GM10847 (cell line): Measurements from ENCODE around the gene TBRG4.

ENCODE experiments used
- POLR2A ChIP-seq: IDR thresholded peaks from 2 replicates; pipeline ENCODE4 v1.6.1; 2011; ENCODE audit not compliant: insufficient read length; ENCODE audit errors: extremely low read depth

TBRG4 gene

DNA sequence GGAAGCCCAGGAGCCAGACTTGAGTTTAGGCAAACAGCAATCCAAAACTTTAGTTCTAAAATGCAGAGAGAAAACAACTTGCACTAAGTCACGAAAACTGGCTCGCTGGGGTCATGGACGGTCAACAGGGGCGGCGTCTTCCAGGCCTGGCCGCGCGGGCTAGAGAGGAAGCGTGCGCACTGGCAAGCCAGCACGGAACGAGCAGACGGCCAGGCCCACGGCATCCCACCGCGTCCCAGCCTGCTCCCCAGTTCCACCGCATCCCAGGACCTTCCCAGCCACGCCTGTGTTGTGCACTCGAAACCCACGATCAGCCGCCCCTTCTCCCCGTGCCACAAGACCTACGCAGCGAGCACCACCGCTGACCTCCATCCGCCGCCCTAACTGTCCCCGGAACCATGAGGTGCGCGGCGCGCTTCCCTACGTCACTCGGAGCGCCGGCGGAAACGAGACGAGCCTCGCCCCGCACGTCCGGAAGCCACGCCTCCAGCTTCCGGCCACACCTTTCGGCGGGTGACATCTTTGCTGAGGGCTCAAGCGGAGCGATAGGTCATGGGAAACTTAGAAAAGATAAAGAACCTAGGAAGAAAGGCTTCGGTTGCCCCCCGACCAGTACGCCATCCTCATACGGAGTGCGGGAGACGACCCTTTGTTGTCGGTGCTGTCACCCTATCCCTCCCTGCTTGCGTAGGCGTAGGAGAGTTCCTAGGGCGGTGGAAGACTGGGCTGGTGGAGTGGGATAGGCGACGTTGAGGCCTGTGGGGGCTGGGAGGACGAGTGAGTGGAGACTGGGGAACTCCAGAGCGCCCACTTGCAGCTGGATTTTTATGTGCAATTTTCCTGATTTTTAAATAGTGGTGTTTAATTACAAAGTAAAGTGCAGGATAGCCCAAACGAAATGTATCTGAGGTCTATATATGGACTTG, at the start of gene TBRG4:
TBRG4 (minus strand) TSS at position 400 of the 926 bp plus-strand sequence. CDS start 2,460 bp downstream, outside the sequence.
- peak; percentile 88 for TF ChIP-seq POLR2A

DNA sequence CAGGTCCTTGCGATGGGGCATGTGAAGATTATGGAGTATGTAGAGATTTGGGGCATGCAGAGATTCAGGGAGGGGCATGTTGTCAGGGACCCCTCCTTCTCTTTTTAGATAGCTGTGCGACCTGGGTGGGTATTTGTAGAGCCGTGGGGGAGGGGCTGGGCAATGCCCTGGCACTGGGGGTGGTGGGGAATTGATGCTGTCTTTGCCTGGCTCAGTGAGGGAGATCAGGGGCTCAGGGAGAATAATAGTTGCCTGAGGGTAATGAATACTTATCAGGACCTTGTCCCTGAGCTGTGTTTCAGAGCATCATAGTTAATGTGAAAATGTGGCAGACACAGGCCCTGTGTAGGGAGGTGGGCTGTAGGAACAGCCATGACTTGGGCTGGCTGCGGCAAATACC, 49.6 kb upstream of the TBRG4 start:
- no peak for TF ChIP-seq POLR2A

DNA sequence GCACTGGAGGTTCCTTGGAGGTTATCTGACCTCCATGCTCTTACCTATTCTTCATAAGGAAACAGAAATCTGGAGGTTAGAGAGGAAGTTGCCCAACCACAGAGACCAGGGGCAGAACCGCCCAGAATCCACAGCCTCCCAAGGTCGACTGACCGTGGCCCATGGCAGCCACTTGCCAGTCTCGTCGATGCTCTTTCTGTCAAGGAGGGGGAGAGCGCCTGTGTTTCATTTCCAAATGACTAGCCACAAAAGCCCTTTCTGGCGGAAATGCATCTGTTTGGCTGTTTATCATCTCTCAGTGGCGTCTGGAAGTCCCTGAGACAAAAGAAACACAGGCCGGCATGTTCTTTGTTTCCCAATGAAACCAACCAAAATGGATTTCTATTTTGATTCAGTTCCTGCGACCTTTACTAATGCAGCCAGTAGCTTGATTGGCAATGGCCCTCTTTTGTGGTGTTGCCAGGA, 49.0 kb upstream of the TBRG4 start:
- TF ChIP-seq POLR2A, result no peak

DNA sequence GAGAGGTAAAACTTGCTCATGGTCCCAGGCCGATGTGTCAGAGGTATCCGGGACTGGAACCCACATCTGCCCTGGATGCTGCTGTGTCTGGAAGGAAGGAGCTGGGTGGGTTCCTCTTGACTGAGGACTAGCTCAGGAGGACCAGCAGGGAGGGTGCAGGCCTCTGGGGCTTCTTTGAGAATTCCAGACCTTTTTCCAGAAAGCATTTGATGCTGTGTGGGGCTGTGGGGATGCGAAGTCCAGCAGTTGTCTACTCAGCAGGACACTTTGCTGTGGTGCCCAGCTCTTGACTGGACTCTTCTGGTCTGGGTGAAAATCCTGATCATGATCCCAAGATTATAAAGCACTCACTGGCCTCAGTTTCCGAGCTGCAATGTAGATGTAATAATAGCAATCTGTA, 47.8 kb upstream of the TBRG4 start:
- no peak for TF ChIP-seq POLR2A

DNA sequence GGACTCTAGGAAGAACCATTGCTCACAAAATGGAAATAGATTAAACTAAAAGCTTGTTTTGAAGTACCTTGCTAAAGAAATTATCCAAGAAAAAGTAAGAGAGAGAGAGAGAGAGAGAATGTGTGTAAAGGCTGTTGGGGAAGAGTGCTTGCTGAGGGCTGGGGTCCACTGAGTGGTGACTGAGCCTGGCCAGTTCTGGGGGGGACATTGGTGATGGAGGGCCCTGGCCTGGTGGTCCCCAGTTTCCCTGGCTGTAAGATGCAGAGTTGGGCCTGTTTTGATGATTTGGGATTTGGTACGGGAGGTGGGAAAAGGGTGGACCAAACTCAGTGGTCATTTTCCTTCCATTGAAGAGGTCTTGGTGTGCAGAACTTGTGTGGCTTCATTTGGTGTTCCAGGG, 47.0 kb upstream of the TBRG4 start:
- no peak for TF ChIP-seq POLR2A

DNA sequence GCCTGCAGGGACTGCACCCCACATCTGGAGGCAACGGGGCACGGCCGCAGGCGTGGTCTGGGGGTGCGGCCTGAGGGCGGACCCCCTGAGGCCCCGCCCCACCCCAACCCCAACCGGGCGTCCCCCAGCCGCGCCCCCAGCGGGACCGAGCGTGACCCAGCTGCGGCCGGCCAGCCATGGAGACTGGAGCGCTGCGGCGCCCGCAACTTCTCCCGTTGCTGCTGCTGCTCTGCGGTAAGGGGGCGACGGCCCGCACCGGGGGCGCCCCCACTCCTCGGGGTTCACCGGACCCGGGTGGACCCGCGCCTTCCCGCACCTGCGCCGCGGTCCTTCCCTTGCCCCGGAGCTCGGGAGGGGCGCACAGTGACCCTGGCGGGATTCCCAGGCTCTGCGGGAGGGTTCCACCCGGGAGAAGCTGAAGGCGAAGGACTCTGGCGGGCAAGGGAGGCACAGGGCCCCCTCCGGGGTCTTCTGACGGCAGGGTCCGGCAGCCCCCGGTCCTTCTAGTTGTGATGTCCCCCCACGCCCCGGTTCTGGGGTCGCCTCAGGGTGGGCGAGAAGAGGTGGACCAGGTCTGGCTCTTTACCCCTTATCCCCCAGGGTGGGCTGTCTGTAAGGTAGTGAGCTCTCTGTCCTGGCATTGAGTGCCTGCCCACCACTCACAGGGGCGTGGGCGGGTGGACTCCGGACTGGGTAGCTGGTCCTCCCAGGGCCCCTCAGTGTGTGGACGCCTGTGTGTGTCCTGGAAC, 46.3 kb upstream of the TBRG4 start, which contains the start of gene RAMP3:
RAMP3 (plus strand) TSS at position 139 of the 749 bp plus-strand sequence; CDS start at position 177, 38 bp downstream.
- no peak for TF ChIP-seq POLR2A

DNA sequence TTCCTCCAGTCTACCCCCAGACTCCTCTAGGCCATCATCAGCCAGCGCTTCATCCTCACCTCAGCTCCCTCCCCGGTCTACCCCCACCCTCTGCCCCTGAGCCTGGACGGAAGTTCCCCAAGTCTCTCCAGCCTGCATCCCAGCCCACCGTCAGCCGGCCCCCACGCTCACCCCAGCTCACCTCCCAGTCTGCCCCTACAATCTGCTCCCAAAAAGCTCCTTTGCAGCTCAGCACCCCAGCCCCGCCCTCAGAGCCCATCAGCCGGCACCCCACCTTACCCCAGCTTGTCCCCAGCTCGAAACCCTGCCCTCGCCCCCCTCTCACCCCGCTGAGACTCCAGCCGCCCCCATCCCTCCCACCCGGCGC, 45.8 kb upstream of the TBRG4 start:
- no peak for TF ChIP-seq POLR2A

DNA sequence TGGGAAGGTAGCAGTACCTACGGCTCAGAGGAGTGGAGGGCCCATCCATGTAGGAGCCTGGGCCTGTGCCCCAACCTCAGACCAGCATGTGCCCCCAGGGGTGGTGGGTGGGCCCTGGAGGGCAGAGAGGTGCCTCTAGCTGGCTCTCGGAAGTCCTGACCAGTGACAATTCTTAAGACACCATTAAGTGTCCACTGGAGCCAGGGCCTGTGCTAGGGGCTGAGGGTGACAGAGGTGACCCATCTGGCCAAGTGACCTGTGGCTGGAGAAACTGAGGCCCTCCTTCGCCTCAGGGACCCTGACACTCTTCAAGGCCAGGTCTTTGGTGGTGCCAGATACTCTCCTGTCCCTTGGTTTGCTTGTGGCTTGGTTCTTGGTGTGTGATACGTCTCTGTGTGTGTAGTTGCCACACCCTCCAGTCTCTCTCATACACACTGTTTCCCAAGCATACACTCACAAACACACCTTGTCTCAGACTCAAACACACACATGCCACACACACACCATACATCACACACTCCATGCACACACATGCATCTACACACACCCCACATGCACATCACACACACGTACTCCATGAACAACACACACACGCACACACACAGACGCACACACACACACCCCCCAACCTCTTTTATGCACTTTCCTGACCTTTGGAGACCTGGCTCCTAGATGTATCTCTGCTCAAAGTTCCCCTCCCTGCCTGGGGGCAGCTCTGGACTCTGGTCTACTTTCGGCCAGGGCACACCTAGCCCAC, 45.2 kb upstream of the TBRG4 start:
- TF ChIP-seq POLR2A, result no peak

DNA sequence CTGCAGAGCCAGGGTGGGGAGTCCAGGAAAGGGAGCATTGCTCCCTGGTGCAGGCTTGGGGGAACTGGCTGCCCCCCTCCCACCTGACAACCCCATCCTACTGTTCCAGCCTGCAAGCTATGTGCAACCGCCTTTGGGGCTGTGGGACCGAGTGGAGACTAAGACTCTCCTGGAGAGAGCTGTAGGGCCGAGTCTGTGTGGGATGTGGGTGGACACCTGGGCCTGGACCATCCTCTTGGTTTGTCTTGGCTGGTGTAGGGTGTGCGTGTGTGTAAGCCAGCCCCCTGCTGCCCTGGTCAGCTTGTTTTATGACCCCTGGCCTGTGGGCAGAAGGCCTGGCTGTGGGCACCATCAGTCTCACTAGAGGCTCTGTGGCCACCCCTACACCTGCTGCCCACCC, 44.4 kb upstream of the TBRG4 start:
- TF ChIP-seq POLR2A, result no peak

DNA sequence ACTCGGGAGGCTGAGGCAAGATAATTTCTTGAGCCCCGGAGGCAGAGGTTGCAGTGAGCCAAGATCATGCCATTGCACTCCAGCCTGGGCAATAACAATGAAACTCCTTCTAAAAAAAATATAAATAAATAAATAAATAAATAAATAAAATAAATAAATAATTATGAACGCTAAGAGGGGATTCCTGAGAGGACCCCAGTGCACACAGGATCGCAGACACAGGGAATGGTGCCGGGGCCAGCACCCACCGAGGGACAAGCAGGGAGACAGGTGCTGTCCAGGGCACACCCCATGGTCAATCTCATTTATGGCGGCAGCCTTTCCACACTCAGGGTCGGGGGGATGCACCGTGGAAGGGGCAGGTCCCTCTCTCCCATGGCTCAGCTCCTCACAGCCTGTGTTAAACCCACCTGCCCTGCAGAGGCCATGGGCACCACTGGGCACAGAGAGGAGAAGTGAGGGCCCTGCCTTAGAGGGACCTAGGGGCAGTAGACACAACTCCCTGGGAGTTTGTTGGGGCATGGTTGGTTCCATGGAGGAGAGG, 43.9 kb upstream of the TBRG4 start:
- no peak for TF ChIP-seq POLR2A

DNA sequence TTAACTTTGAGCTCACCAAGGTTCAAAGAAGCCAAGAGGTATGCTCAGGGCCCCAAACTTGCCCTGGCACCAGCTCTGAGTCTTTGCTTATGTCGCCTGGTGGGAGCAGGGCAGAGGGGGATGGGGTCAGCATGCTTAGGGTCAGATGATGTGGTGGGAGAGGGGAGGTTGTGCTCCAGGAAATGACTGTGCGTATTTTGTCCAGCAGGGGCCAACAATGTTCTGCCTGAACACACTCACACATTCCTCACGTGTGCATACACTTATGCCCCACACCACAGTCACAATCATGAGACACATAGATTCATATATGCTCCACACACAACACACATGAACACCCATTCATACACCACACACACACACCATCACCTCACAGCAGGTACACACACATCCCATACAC, 41.7 kb upstream of the TBRG4 start:
- TF ChIP-seq POLR2A, result no peak

DNA sequence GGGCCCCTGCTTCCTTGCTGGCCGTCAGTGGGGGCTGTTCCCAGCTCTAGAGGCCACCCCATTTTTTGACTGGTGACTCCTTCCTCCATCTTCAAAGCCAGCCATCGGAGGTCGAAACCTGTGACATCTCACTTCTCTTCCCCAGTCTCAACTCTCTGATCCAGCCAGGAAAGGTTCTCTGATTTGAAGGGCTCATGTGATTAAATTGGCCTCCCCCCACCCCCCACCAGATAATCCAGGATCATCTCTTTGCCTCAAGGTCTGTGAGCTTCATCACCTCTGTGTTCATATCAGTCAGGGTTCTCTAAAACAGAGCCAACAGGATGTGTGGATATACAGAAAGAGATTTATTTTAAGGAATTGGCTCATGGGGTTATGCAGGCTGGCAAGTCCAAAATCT, 40.5 kb upstream of the TBRG4 start:
- no peak for TF ChIP-seq POLR2A

DNA sequence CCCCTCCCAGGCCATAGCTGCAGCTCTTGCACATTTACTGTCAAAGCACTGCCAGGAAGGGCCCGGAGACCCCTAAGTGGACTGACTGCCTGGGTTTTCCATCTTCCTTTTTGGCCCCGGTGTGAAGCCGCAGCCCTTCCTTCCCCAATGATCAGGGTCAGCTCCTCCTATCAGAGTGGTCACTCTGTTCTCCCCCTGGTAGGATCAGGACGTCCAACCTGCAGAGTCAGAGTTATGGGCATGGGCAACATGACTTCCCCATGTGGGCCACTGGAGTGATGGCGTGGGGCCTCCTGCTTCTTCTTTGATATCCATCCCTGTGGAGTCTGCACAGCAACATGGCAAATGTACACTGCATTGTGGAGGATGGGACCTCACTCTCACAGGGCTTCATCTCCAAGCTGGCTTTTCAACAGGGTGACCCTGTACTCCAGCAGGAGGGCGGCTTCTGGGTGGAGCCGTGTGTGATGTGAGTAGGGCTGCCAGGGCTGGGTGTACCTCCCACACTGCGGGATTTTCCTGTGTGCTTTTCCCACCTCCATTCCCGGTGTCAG, 39.7 kb upstream of the TBRG4 start:
- no peak for TF ChIP-seq POLR2A

DNA sequence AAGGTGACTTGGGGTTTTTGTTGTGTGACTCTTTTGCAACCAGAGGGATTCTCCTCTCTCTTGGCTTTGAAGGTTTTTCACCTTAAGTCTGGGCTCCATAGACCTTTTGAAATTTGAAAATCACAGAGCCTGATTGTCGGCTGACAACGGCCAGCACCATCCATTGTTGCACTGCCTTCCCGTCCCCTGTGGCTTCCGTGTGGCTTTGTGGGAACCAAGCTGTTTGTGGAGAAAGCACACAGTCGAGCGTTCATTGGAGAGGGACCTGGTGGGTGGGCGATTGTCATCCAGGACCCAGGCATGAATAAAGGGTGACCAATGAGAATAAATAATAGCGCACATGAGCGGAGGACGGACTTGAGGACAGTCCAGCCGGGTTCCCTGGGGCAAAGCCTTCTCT, 38.7 kb upstream of the TBRG4 start:
- TF ChIP-seq POLR2A, result no peak

DNA sequence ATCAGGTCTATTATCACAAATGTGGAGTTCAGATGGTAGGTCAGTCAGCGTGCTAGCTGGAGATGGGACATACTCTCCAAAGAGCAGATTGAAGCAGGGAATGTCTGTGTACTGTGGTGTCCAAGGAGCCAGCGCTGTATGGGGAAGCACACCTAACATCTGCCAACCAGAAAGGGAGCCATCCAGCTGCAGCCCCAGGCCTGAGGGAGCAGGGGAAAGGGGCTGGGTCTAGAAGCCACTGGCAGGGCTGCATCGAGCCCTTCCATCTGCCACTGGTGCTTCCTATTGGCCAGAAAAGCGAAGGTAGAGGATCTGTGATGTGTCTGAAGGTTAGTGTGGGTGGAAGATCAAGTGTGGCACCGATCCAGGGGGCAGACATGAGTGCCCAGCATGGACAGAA, 38.1 kb upstream of the TBRG4 start:
- no peak for TF ChIP-seq POLR2A

DNA sequence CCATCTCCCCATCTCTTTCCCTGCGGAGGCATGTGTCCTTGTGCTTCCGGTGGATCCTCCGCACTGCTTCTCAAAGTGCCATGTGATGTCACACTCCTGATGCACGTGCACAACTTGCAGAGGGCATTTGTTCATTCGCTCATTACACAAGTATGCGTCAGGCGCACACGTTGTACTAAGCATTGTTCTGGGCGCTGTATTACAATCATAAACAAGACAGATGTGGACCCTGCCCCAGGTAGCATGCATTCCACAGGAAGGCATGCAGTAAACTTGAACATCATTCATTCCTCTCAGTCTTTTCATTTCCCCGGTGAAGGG, 37.1 kb upstream of the TBRG4 start:
- no peak for TF ChIP-seq POLR2A
